Measurements from ENCODE around the gene NBPF3.
"Not testable (repeated sequence)": the region's sequence is repeated elsewhere in the genome, so short reads cannot be mapped to it uniquely, and the experiment has no call there.

GRCh38 chr1:21465127-21465526 lies 25.2 kb downstream of the NBPF3 start:
- TF ChIP-seq POLR2A (IDR thresholded peaks at IDR 0.05), result not testable (repeated sequence)
- TF ChIP-seq, protein P1, sequence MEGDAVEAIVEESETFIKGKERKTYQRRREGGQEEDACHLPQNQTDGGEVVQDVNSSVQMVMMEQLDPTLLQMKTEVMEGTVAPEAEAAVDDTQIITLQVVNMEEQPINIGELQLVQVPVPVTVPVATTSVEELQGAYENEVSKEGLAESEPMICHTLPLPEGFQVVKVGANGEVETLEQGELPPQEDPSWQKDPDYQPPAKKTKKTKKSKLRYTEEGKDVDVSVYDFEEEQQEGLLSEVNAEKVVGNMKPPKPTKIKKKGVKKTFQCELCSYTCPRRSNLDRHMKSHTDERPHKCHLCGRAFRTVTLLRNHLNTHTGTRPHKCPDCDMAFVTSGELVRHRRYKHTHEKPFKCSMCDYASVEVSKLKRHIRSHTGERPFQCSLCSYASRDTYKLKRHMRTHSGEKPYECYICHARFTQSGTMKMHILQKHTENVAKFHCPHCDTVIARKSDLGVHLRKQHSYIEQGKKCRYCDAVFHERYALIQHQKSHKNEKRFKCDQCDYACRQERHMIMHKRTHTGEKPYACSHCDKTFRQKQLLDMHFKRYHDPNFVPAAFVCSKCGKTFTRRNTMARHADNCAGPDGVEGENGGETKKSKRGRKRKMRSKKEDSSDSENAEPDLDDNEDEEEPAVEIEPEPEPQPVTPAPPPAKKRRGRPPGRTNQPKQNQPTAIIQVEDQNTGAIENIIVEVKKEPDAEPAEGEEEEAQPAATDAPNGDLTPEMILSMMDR (IDR thresholded peaks at IDR 0.05), result not testable (repeated sequence)
